DMS53 treated with DMSO at 0.1 percent for 48 hours (cell line): ENCODE data around the gene CTNNA1.

Experiments
- DNase-seq: peaks from one replicate; lab custom pipeline; 2025; ENCODE audit not compliant: unreplicated experiment; lab: John Stamatoyannopoulos, UW

The CTNNA1 gene

GRCh38 chr5:138963763-138964371, 210.6 kb downstream of the CTNNA1 start:
- DNase-seq, result no peak

GRCh38 chr5:138964647-138965201, 211.5 kb downstream of the CTNNA1 start:
- no peak for DNase-seq

- no peak for DNase-seq
Measured at GRCh38 chr5:138965626-138966025, 212.4 kb downstream of the CTNNA1 start.

- DNase-seq, result no peak
Measured at GRCh38 chr5:138966236-138966985, 213.2 kb downstream of the CTNNA1 start.

- peak; percentile 91 for DNase-seq
Measured at GRCh38 chr5:138967791-138968448, 214.7 kb downstream of the CTNNA1 start.

GRCh38 chr5:138968601-138969000, 215.4 kb downstream of the CTNNA1 start:
- DNase-seq, result no peak

GRCh38 chr5:138969323-138970002, 216.2 kb downstream of the CTNNA1 start:
- no peak for DNase-seq

- no peak for DNase-seq
Measured at GRCh38 chr5:138972230-138972629, 219.0 kb downstream of the CTNNA1 start.

GRCh38 chr5:138972836-138973235, 219.6 kb downstream of the CTNNA1 start:
- DNase-seq, result peak; percentile 59

GRCh38 chr5:138974227-138975063, 221.2 kb downstream of the CTNNA1 start:
- no peak for DNase-seq

GRCh38 chr5:138975098-138975847, 222.0 kb downstream of the CTNNA1 start:
- DNase-seq, result peak; percentile 92

GRCh38 chr5:138978080-138978479, 224.9 kb downstream of the CTNNA1 start:
- no peak for DNase-seq

GRCh38 chr5:138978581-138978980, 225.4 kb downstream of the CTNNA1 start:
- DNase-seq, result no peak

GRCh38 chr5:138979684-138980280, 226.6 kb downstream of the CTNNA1 start:
- no peak for DNase-seq

- DNase-seq, result no peak
Measured at GRCh38 chr5:138980441-138980840, 227.2 kb downstream of the CTNNA1 start.

- DNase-seq, result no peak
Measured at GRCh38 chr5:138981131-138981530, 227.9 kb downstream of the CTNNA1 start.

- no peak for DNase-seq
Measured at GRCh38 chr5:138981586-138981985, 228.4 kb downstream of the CTNNA1 start.

- DNase-seq, result no peak
Measured at GRCh38 chr5:138983984-138984383, 230.8 kb downstream of the CTNNA1 start.
